Measurements from ENCODE around the gene FAM174C. TPM values are rescaled to one million over a fixed set of nuclear protein-coding genes. Genes with fewer than 3 reads are reported as not detected.

The FAM174C gene
- total RNA-seq, 4 donors from 2014 or later = 24.9 to 58.9 (median 43.6) TPM

- no peak overlapping the region for H3K27ac ChIP-seq (replicated peaks in 1 of 4)
- no peak overlapping the region for H3K4me3 ChIP-seq
- intact Hi-C loops (cut with DNase I) = loop anchor here (5.0 to 10.0 kb wide), 2 partner anchors 71 to 124 kb away; partner anchors contain the start of genes DAZAP1 and GAMT
- peaks cover 0 to 30% (median 23%) of the 10 kb centered on the region in 4 donors for H3K36me3 ChIP-seq
- no peaks in the 10 kb centered on the region for H3K9me3 ChIP-seq
- TF ChIP-seq POLR2AphosphoS5 (IDR thresholded peaks at IDR 0.05) = no peak
- no peak for TF ChIP-seq POLR2A (IDR thresholded peaks at IDR 0.05; ENCODE audit: low read depth)
- TF ChIP-seq CTCF (IDR thresholded peaks at IDR 0.05) = no peak
- no peak for TF ChIP-seq EP300 (IDR thresholded peaks at IDR 0.05)
- DNase-seq (ENCODE audit: extremely low spot score) = no peak
- H3K4me1 ChIP-seq = peaks cover 10 to 38% (median 23%) of the 10 kb centered on the region in 4 donors
- H3K27me3 ChIP-seq = peaks cover 0 to 31% (median 12%) of the 10 kb centered on the region in 4 donors
- 69% methylated on average over 20 of the region's 53 CpGs for WGBS
Measured at GRCh38 chr19:1280636-1281568, 5.6 kb downstream of the FAM174C start.

- H3K36me3 ChIP-seq = peaks cover 0 to 28% (median 23%) of the 10 kb centered on the region in 4 donors
- no peak for DNase-seq (ENCODE audit: extremely low spot score)
- 58% methylated on average over 12 of the region's 15 CpGs for WGBS
- no peak for TF ChIP-seq POLR2AphosphoS5 (IDR thresholded peaks at IDR 0.05)
- TF ChIP-seq POLR2A (IDR thresholded peaks at IDR 0.05; ENCODE audit: low read depth) = no peak
- no peak for TF ChIP-seq EP300 (IDR thresholded peaks at IDR 0.05)
- TF ChIP-seq CTCF (IDR thresholded peaks at IDR 0.05) = no peak
- H3K9me3 ChIP-seq = no peaks in the 10 kb centered on the region
- H3K4me3 ChIP-seq = no peak overlapping the region
- H3K4me1 ChIP-seq = peaks cover 2 to 37% (median 20%) of the 10 kb centered on the region in 4 donors
- intact Hi-C loops (cut with DNase I) = loop anchor here (5.0 to 10.0 kb wide), 2 partner anchors 71 to 123 kb away; partner anchors contain the start of genes DAZAP1 and GAMT
- peaks cover 0 to 37% (median 17%) of the 10 kb centered on the region in 4 donors for H3K27me3 ChIP-seq
- H3K27ac ChIP-seq (replicated peaks in 1 of 4) = no peak overlapping the region
Measured at GRCh38 chr19:1281569-1282287, 6.4 kb downstream of the FAM174C start.

GRCh38 chr19:1282588-1283206 lies 7.4 kb downstream of the FAM174C start:
- 88% methylated on average over 16 of the region's 18 CpGs for WGBS

More at GRCh38 chr19:1282588-1283206, 7.4 kb downstream of the FAM174C start:
- peaks cover 0 to 46% (median 26%) of the 10 kb centered on the region in 4 donors for H3K27me3 ChIP-seq
- H3K36me3 ChIP-seq = peaks cover 0 to 19% (median 17%) of the 10 kb centered on the region in 4 donors
- H3K27ac ChIP-seq (replicated peaks in 1 of 4) = no peak overlapping the region
- no peaks in the 10 kb centered on the region for H3K9me3 ChIP-seq
- TF ChIP-seq CTCF (IDR thresholded peaks at IDR 0.05) (no peak), EP300 (IDR thresholded peaks at IDR 0.05) (no peak), POLR2A (IDR thresholded peaks at IDR 0.05; ENCODE audit: low read depth) (no peak), POLR2AphosphoS5 (IDR thresholded peaks at IDR 0.05) (no peak)
- intact Hi-C loops (cut with DNase I) = loop anchor here (5.0 to 10.0 kb wide), 2 partner anchors 70 to 122 kb away; partner anchors contain the start of genes DAZAP1 and GAMT
- peaks cover 0 to 41% (median 24%) of the 10 kb centered on the region in 4 donors for H3K4me1 ChIP-seq
- DNase-seq (ENCODE audit: extremely low spot score) = no peak
- H3K4me3 ChIP-seq = no peak overlapping the region
